HL-60 (cell line): ENCODE data around the gene AGAP1.

ENCODE experiments used
- CTCF ChIP-seq: IDR thresholded peaks from one replicate; pipeline ENCODE4 v1.5.1; 2011; ENCODE audit warnings: low read length, control low read depth, inconsistent platforms; ENCODE audit not compliant: insufficient read depth
- GABPA ChIP-seq: IDR thresholded peaks from 2 replicates; pipeline ENCODE4 v1.6.1; 2012; ENCODE audit warnings: low read depth
- POLR2AphosphoS5 ChIP-seq: IDR thresholded peaks from 2 replicates; pipeline ENCODE4 v1.6.1; 2012; ENCODE audit warnings: low read depth

GRCh38 chr2:235660484-235661082 is 166.7 kb downstream of the AGAP1 start:
- TF ChIP-seq CTCF, result no peak
- no peak for TF ChIP-seq POLR2AphosphoS5
- TF ChIP-seq GABPA, result no peak
